Measurements from ENCODE around the gene CALN1.

DNA sequence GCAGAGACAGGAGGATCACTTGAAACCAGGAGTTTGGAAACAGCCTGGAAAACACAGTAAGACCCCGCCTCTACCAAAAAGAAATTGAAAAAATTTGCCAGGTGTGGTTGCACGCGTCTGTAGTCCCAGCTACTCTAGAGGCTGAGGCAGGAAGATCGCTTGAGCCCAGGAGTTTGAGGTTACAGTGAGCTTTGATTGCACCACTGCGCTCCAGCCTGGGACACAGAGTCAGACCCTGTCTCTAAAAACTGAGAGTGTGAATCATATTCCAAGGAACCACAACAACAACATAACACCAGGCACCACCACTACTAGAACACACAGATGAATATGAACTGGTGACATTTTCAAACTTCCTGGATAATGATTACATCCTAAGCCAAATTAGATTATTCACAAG, 324.2 kb downstream of the CALN1 start:
- TF ChIP-seq, protein P1, sequence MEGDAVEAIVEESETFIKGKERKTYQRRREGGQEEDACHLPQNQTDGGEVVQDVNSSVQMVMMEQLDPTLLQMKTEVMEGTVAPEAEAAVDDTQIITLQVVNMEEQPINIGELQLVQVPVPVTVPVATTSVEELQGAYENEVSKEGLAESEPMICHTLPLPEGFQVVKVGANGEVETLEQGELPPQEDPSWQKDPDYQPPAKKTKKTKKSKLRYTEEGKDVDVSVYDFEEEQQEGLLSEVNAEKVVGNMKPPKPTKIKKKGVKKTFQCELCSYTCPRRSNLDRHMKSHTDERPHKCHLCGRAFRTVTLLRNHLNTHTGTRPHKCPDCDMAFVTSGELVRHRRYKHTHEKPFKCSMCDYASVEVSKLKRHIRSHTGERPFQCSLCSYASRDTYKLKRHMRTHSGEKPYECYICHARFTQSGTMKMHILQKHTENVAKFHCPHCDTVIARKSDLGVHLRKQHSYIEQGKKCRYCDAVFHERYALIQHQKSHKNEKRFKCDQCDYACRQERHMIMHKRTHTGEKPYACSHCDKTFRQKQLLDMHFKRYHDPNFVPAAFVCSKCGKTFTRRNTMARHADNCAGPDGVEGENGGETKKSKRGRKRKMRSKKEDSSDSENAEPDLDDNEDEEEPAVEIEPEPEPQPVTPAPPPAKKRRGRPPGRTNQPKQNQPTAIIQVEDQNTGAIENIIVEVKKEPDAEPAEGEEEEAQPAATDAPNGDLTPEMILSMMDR (IDR thresholded peaks at IDR 0.05) = no peak
- no peak for TF ChIP-seq POLR2A (IDR thresholded peaks at IDR 0.05)

All from heart left ventricle (tissue), 13 donors.